DOHH2 (cell line): ENCODE results near the gene TNFSF12.
A peak's percentile ranks its signal among the peaks of the same experiment; 100 is the strongest.

Experiments
- H3F3A ChIP-seq: fragments of 200-600 bp; sonication (generic), shearing (Covaris generic); 2 replicates; pipeline ENCODE4 v1.6.0; 2016; ENCODE audit warnings: antibody characterized with exemption, mild to moderate bottlenecking; ENCODE audit not compliant: control insufficient read depth, insufficient read depth
- H3K27ac ChIP-seq: fragments of 200-600 bp; sonication (generic); 2 replicates; pipeline ENCODE4 v1.5.1; 2014; ENCODE audit warnings: low read depth, mild to moderate bottlenecking, low read length, moderate library complexity
- H3K27me3 ChIP-seq: fragments of 200-600 bp; sonication (generic); 2 replicates; pipeline ENCODE4 v1.6.1; 2014; ENCODE audit warnings: mild to moderate bottlenecking, low read length, mixed read lengths; ENCODE audit not compliant: control insufficient read depth
- H3K36me3 ChIP-seq: fragments of 200-600 bp; sonication (generic); 2 replicates; pipeline ENCODE4 v1.6.1; 2014; ENCODE audit warnings: mild to moderate bottlenecking, low read length, moderate library complexity, mixed read lengths; ENCODE audit not compliant: control insufficient read depth
- H3K4me1 ChIP-seq: fragments of 200-600 bp; sonication (generic); 2 replicates; pipeline ENCODE4 v1.6.1; 2014; ENCODE audit warnings: mild to moderate bottlenecking, low read length, mixed read lengths; ENCODE audit not compliant: control insufficient read depth
- H3K4me2 ChIP-seq: fragments of 200-600 bp; sonication (generic); 2 replicates; pipeline ENCODE4 v1.6.0; 2014; ENCODE audit warnings: mild to moderate bottlenecking, low read length, moderate library complexity
- H3K4me3 ChIP-seq: fragments of 200-600 bp; sonication (generic); 2 replicates; pipeline ENCODE4 v1.5.1; 2014; ENCODE audit warnings: mild to moderate bottlenecking, low read length, mixed read lengths
- H3K79me2 ChIP-seq: fragments of 200-600 bp; sonication (generic); 2 replicates; pipeline ENCODE4 v1.6.1; 2014; ENCODE audit warnings: mild to moderate bottlenecking, low read length, mixed read lengths; ENCODE audit not compliant: control insufficient read depth
- H3K9me2 ChIP-seq: fragments of 200-600 bp; sonication (generic); replicated peaks from 2 replicates; pipeline ENCODE4 v1.6.1; 2014; ENCODE audit warnings: mild to moderate bottlenecking, low read length, mixed read lengths; ENCODE audit not compliant: control insufficient read depth
- H3K9me3 ChIP-seq: fragments of 200-600 bp; sonication (generic); 2 replicates; pipeline ENCODE4 v1.6.1; 2014; ENCODE audit warnings: antibody characterized with exemption, low read length, mixed read lengths; ENCODE audit not compliant: control insufficient read depth, insufficient read depth
- H4K20me1 ChIP-seq: fragments of 200-600 bp; sonication (generic); 2 replicates; pipeline ENCODE4 v1.6.0; 2014; ENCODE audit warnings: low read depth, mild to moderate bottlenecking, antibody characterized with exemption, low read length, moderate library complexity; ENCODE audit not compliant: control insufficient read depth, insufficient read depth
- EZH2phosphoT487 ChIP-seq: fragments of 200-600 bp; sonication (generic); IDR thresholded peaks from 2 replicates; pipeline ENCODE4 v1.6.1; 2017; ENCODE audit warnings: borderline replicate concordance, mild to moderate bottlenecking, antibody characterized with exemption, low read length, moderate library complexity, mixed read lengths
- TF ChIP-seq, protein P1 (sequence below): fragments of 200-600 bp; sonication (generic); IDR thresholded peaks from one replicate; pipeline ENCODE4 v1.5.1; 2014; ENCODE audit warnings: antibody characterized with exemption, mild to moderate bottlenecking, low read depth, low read length; ENCODE audit not compliant: poor library complexity, severe bottlenecking

TNFSF12 gene

DNA sequence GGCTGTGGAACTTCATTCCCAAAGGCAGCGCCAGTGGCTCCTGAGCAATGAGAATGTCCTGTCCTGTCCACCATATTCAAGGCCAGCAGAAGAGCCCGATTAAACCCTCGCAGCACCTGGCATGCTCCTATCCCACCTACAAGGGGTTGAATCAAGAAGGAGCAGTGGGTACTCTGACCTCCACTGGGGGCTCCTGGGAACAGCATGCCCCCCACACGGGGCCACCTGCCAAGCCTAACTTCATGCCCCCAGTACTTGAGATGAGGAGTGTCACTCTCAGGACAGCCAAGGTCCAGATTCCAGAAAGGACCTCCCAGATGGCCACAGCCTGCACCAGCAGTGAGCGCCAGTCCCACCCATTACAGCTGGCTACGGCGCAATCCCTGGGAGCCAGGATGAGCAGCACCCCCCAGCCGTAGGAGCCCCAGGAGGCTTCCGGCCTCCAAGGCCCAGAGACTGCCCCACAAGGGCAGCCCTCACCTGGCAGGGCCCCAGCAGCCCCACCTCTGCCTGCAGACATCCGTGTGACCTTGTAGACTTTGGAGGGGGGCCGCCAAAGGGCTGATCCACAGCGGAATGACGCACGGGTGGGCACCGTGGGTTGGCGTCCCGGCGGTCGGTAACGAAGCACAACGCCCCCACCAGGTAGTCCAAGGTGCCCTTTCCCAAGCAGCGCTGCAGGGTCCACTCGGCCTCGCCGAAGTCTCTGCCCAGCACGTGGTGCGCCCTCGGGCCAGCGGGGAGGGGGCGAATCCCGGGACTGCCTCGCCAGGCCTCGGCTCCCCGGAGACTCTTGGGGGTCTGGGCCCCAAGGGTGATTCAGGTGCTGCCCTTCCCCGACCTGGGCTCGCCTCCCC lies 33.8 kb downstream of the TNFSF12 start:
- H3K4me1 ChIP-seq = peaks cover 55% of the 10 kb centered on the region
- peak overlapping the region; percentile 93 for H3K4me3 ChIP-seq
- peaks cover 42% of the 10 kb centered on the region for H3K79me2 ChIP-seq

DNA sequence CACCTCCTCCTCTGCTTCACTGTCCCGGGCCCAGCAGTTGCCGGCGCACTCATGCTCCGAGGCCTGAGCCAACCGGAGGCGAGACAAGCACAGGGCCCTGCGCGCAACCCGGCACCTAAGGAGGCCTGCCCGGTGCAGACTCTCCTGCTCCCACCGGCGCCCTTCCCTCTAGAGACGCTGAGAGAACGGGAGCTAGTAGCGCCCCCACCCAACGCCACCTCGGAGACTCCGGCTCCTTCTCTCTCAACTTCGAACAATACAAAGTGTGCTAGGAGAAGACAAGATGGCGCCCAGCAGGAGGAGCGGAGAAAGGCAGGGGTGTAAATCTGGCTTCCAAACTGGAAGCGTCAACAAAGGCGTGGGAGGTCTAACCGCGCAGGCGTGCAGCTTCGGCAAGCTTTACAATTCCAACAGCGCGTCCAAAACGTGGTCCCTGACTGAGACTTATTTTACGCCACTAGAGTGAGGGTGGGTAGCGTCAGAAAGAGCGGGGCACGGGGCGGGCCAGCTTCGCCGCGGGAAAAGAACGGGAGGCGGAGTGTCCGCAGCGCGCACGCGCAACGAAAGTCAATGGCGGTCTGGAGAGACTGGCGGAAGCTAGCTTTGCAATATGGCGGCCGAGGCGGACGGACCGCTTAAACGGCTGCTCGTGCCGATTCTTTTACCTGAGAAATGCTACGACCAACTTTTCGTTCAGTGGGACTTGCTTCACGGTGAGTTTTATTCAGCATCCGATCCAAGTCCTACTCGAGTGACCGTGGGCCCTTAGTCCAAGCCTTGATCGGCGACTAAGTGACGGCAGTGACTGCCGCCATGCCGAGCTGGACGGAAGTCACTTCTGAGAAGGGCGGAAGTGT lies 34.6 kb downstream of the TNFSF12 start, which contains the start of gene MPDU1:
TSS of gene MPDU1 (plus strand) at position 600 of the 857 bp plus-strand sequence. CDS start at position 611, 11 bp downstream.
- no peaks in the 10 kb centered on the region for H3K27me3 ChIP-seq
- H3K9me3 ChIP-seq = no peaks in the 10 kb centered on the region
- TF ChIP-seq, protein P1, sequence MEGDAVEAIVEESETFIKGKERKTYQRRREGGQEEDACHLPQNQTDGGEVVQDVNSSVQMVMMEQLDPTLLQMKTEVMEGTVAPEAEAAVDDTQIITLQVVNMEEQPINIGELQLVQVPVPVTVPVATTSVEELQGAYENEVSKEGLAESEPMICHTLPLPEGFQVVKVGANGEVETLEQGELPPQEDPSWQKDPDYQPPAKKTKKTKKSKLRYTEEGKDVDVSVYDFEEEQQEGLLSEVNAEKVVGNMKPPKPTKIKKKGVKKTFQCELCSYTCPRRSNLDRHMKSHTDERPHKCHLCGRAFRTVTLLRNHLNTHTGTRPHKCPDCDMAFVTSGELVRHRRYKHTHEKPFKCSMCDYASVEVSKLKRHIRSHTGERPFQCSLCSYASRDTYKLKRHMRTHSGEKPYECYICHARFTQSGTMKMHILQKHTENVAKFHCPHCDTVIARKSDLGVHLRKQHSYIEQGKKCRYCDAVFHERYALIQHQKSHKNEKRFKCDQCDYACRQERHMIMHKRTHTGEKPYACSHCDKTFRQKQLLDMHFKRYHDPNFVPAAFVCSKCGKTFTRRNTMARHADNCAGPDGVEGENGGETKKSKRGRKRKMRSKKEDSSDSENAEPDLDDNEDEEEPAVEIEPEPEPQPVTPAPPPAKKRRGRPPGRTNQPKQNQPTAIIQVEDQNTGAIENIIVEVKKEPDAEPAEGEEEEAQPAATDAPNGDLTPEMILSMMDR = peak; percentile 29
- no peak for TF ChIP-seq EZH2phosphoT487
- peaks cover 47% of the 10 kb centered on the region for H3K4me1 ChIP-seq
- peak within 1 kb of the TSS; percentile 82 for H3K27ac ChIP-seq
- peaks cover 73% of the 10 kb centered on the region for H3K36me3 ChIP-seq
- peak within 1 kb of the TSS; percentile 85 for H3K4me2 ChIP-seq
- H3K9me2 ChIP-seq = no peaks in the 10 kb centered on the region
- H3F3A ChIP-seq = peaks cover 23% of the 10 kb centered on the region
- peaks cover 42% of the 10 kb centered on the region for H3K79me2 ChIP-seq
- H4K20me1 ChIP-seq = no peaks in the 10 kb centered on the region
- H3K4me3 ChIP-seq = peak within 1 kb of the TSS; percentile 93

More for the DNA sequence above, 33.8 kb downstream of the TNFSF12 start:
- TF ChIP-seq, protein P1 = no peak
- TF ChIP-seq EZH2phosphoT487 = no peak
- H3K4me2 ChIP-seq = peak overlapping the region; percentile 85
- peaks cover 74% of the 10 kb centered on the region for H3K36me3 ChIP-seq
- no peaks in the 10 kb centered on the region for H3K27me3 ChIP-seq
- H3K9me3 ChIP-seq = no peaks in the 10 kb centered on the region
- peak overlapping the region; percentile 82 for H3K27ac ChIP-seq
- H4K20me1 ChIP-seq = no peaks in the 10 kb centered on the region
- peaks cover 32% of the 10 kb centered on the region for H3F3A ChIP-seq
- H3K9me2 ChIP-seq = no peaks in the 10 kb centered on the region

DNA sequence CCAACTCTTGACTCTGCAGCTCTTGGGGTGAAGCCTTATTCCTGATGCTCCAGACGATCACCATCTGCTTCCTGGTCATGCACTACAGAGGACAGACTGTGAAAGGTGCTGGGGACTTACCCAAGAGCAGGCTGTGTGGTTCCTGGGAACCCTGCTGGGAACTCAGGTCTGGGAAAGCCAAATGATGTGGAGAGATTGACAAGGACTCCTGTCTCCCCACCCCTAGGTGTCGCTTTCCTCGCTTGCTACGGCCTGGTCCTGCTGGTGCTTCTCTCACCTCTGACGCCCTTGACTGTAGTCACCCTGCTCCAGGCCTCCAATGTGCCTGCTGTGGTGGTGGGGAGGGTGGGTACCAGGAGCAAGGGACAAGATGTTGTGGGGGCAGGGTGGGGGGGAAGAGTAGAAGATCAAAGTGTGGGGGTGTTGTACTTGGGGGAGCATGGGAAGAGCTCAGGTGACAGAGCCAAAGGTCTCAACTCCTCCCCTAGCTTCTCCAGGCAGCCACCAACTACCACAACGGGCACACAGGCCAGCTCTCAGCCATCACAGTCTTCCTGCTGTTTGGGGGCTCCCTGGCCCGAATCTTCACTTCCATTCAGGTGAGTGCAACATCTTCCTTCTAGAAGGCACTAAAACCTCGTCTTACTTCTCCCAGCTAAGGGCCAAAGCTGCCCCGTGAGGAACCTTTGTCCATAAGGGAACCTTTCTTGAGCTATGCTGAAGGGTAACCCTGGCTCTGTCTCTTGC lies 38.0 kb downstream of the TNFSF12 start:
- Histone ChIP-seq H3K79me2 (peaks cover 42% of the 10 kb centered on the region), H3F3A (peaks cover 3% of the 10 kb centered on the region; the same call in 1 of the 2 replicates), H3K4me1 (peaks cover 30% of the 10 kb centered on the region), H3K4me3 (no peak overlapping the region), H3K9me3 (no peaks in the 10 kb centered on the region), H3K36me3 (peaks cover 75% of the 10 kb centered on the region), H4K20me1 (no peaks in the 10 kb centered on the region), H3K9me2 (no peaks in the 10 kb centered on the region), H3K4me2 (no peak overlapping the region), H3K27me3 (no peaks in the 10 kb centered on the region), H3K27ac (no peak overlapping the region)
- no peak for TF ChIP-seq EZH2phosphoT487
- TF ChIP-seq, protein P1 = no peak
